Panc1 (cell line): ENCODE results near the gene FSTL4. TPM values are rescaled to one million over a fixed set of nuclear protein-coding genes. Genes with fewer than 3 reads are reported as not detected.

ENCODE experiments used
- ATAC-seq: fragments of 200-7000 bp; cut with Tn5 transposase; 2 replicates; pipeline ENCODE4 v1.9.1; 2020; ENCODE audit warnings: mild to moderate bottlenecking, moderate library complexity
- BruUV-seq: library from RNA; stranded (reverse); fragments of 400-500 nt; replicated peaks from 2 replicates; lab custom pipeline; 2021; lab: Mats Ljungman, UMichigan
- CTCF ChIA-PET: fragments of 300-600 bp; sonication (Branson Sonifier 250); formaldehyde crosslinking; loops from one replicate; lab custom pipeline; 2022; ENCODE audit warnings: antibody characterized with exemption; lab: Charles Lee
- POLR2A ChIA-PET: fragments of 300-600 bp; sonication (Branson Sonifier 250); formaldehyde crosslinking; loops from one replicate; lab custom pipeline; 2022; ENCODE audit warnings: antibody characterized with exemption; lab: Charles Lee
- DNase-seq: peaks from one replicate; pipeline ENCODE4 v3.0.0-alpha.2; 2010; ENCODE audit warnings: low read depth, low spot score
- H3K27ac ChIP-seq: 2 replicates; pipeline ENCODE4 v1.5.1; 2011; ENCODE audit warnings: mild to moderate bottlenecking, low read length, inconsistent platforms
- H3K27me3 ChIP-seq: fragments of 200-500 bp; sonication (Bioruptor generic); 2 replicates; pipeline ENCODE4 v1.6.0; 2014; ENCODE audit warnings: low read length, inconsistent platforms; ENCODE audit not compliant: control insufficient read depth, insufficient read depth
- H3K36me3 ChIP-seq: fragments of 200-500 bp; sonication (Bioruptor generic); 2 replicates; pipeline ENCODE4 v1.5.1; 2014; ENCODE audit warnings: inconsistent platforms, mild to moderate bottlenecking, low read length, moderate library complexity; ENCODE audit not compliant: control insufficient read depth, insufficient read depth
- H3K4me1 ChIP-seq: 2 replicates; pipeline ENCODE4 v1.5.1; 2011; ENCODE audit warnings: inconsistent platforms, mild to moderate bottlenecking, low read length, moderate library complexity; ENCODE audit not compliant: control insufficient read depth, insufficient read depth
- H3K4me3 ChIP-seq, 2 experiments: 2 replicates each; pipeline ENCODE4 v1.5.1; 2011 to 2012; ENCODE audit warnings: low read depth in 2 of 2, low read length in 2 of 2, mild to moderate bottlenecking in 2 of 2, inconsistent platforms in 1 of 2, moderate library complexity in 1 of 2
- H3K9me3 ChIP-seq: fragments of 200-500 bp; sonication (Bioruptor generic); 2 replicates; pipeline ENCODE4 v1.5.1; 2014; ENCODE audit warnings: low read depth, mild to moderate bottlenecking, inconsistent platforms, low read length, moderate library complexity; ENCODE audit not compliant: control insufficient read depth, insufficient read depth
- CTCF ChIP-seq: fragments of 450-650 bp; IDR thresholded peaks from 2 replicates; pipeline ENCODE4 v1.5.1; 2017; ENCODE audit warnings: mild to moderate bottlenecking
- POLR2AphosphoS5 ChIP-seq: IDR thresholded peaks from 2 replicates; pipeline ENCODE4 v1.6.1; 2012; ENCODE audit warnings: mild to moderate bottlenecking, low read depth, low read length, moderate library complexity
- SIN3A ChIP-seq: IDR thresholded peaks from 2 replicates; pipeline ENCODE4 v1.6.1; 2012; ENCODE audit warnings: low read depth, mild to moderate bottlenecking, low read length, moderate library complexity, borderline replicate concordance; ENCODE audit not compliant: insufficient read depth
- TCF7L2 ChIP-seq: IDR thresholded peaks from 2 replicates; pipeline ENCODE4 v1.6.1; 2011; ENCODE audit warnings: mild to moderate bottlenecking, low read depth, low read length, inconsistent platforms
- in situ Hi-C: cut with HindIII; loops from 2 replicates; pipeline ENCODE4 v1.10.0; 2016; ENCODE audit warnings: low sequenced_read_pairs, low pct_unique_long_range_greater_than_20kb
- intact Hi-C: fragments of 100-400 bp; cut with micrococcal nuclease; formaldehyde crosslinking; loops from one replicate; pipeline ENCODE4 v1.10.0; 2022; ENCODE audit not compliant: unreplicated experiment
- total RNA-seq: library from RNA; stranded (reverse); gene quantifications from one replicate; pipeline ENCODE4 v1.2.1, GENCODE V29; 2021; ENCODE audit not compliant: unreplicated experiment
- TF ChIP-seq, protein P1 (sequence below), 2 experiments: IDR thresholded peaks; 2 replicates each; pipeline ENCODE4 v1.6.1; 2011 to 2012; ENCODE audit warnings: low read depth in 2 of 2, control low read depth in 1 of 2, low read length in 1 of 2, mild to moderate bottlenecking in 1 of 2, moderate library complexity in 1 of 2; ENCODE audit not compliant: insufficient read depth in 1 of 2

The FSTL4 gene
- total RNA-seq, 1 experiment from 2014 or later: 0.18 TPM

- H3K36me3 ChIP-seq: no peaks in the 10 kb centered on the region
- H3K9me3 ChIP-seq: no peaks in the 10 kb centered on the region
- in situ Hi-C loops (no loop called here), intact Hi-C loops (no loop called here)
- H3K4me3 ChIP-seq: no peak overlapping the region
- TF ChIP-seq, protein P1, sequence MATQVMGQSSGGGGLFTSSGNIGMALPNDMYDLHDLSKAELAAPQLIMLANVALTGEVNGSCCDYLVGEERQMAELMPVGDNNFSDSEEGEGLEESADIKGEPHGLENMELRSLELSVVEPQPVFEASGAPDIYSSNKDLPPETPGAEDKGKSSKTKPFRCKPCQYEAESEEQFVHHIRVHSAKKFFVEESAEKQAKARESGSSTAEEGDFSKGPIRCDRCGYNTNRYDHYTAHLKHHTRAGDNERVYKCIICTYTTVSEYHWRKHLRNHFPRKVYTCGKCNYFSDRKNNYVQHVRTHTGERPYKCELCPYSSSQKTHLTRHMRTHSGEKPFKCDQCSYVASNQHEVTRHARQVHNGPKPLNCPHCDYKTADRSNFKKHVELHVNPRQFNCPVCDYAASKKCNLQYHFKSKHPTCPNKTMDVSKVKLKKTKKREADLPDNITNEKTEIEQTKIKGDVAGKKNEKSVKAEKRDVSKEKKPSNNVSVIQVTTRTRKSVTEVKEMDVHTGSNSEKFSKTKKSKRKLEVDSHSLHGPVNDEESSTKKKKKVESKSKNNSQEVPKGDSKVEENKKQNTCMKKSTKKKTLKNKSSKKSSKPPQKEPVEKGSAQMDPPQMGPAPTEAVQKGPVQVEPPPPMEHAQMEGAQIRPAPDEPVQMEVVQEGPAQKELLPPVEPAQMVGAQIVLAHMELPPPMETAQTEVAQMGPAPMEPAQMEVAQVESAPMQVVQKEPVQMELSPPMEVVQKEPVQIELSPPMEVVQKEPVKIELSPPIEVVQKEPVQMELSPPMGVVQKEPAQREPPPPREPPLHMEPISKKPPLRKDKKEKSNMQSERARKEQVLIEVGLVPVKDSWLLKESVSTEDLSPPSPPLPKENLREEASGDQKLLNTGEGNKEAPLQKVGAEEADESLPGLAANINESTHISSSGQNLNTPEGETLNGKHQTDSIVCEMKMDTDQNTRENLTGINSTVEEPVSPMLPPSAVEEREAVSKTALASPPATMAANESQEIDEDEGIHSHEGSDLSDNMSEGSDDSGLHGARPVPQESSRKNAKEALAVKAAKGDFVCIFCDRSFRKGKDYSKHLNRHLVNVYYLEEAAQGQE (IDR thresholded peaks at IDR 0.05; ENCODE audit: insufficient read depth in 1 of 2, low read depth in 2 of 2, low read length in 1 of 2): no peak
- TF ChIP-seq CTCF (no peak), POLR2AphosphoS5 (no peak), SIN3A (no peak), TCF7L2 (no peak)
- peaks cover 5% of the 10 kb centered on the region; the same call in 1 of the 2 replicates for H3K4me1 ChIP-seq
- CTCF ChIA-PET: no interaction called here
- BruUV-seq: no TSS peak
- no peak overlapping the region for H3K27ac ChIP-seq
- no peak for DNase-seq
- no peak for ATAC-seq
- H3K27me3 ChIP-seq: no peaks in the 10 kb centered on the region
- POLR2A ChIA-PET: no interaction called here
Measured at GRCh38 chr5:133252133-133252480, 360.2 kb downstream of the FSTL4 start.

GRCh38 chr5:133251296-133252132 is 360.8 kb downstream of the FSTL4 start:
- POLR2A ChIA-PET: no interaction called here
- TF ChIP-seq CTCF (no peak), TCF7L2 (no peak), POLR2AphosphoS5 (no peak), SIN3A (no peak)
- TF ChIP-seq, protein P1 (IDR thresholded peaks at IDR 0.05; ENCODE audit: insufficient read depth in 1 of 2, low read depth in 2 of 2, low read length in 1 of 2): no peak
- Histone ChIP-seq H3K4me1 (peaks cover 5% of the 10 kb centered on the region; the same call in 1 of the 2 replicates), H3K27me3 (no peaks in the 10 kb centered on the region), H3K36me3 (no peaks in the 10 kb centered on the region), H3K9me3 (no peaks in the 10 kb centered on the region), H3K27ac (no peak overlapping the region), H3K4me3 (no peak overlapping the region)
- CTCF ChIA-PET: no interaction called here
- DNase-seq: no peak
- BruUV-seq: no TSS peak
- intact Hi-C loops: no loop called here
- no peak for ATAC-seq
- in situ Hi-C loops: no loop called here
